ENCODE data around the gene BRPF1. TPM values are rescaled to one million over a fixed set of nuclear protein-coding genes. Genes with fewer than 3 reads are reported as not detected.

The BRPF1 gene
- total RNA-seq, 1 experiment from 2014 or later: 23.6 TPM

DNA sequence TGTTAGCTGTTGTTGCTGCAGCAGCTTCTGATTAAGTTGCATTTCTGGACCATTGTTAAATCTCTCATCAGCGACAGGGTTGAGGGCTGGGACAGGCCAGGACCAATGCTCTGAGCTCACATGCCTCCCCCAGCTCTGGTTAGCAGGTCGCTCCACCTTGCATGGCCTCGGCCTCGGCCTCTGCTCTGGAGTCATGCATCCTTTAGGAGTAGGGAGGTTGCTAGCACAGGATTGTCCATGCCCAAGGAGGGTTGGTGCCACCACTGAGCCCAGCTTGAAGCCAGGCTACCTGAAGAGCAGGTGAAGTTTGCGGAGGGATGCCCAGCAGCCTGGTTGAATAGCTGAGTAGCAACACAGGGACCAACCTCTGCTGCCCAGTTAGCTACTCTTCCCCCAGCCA is 39.1 kb upstream of the BRPF1 start:
- H3K27me3 ChIP-seq (ENCODE audit: insufficient read depth, low read length): no peaks in the 10 kb centered on the region
- no peak overlapping the region for H3K27ac ChIP-seq (ENCODE audit: low read depth, low read length)
- H3K79me2 ChIP-seq (ENCODE audit: insufficient read depth, low read length): no peaks in the 10 kb centered on the region
- H3K4me1 ChIP-seq (ENCODE audit: control insufficient read depth in 1 of 2, insufficient read depth in 2 of 2, low read length in 2 of 2): no peaks in the 10 kb centered on the region
- ChIA-PET POLR2A (no interaction called here), RAD21 (ENCODE audit: low non-redundant PET in 1 of 2, low total read pairs in 2 of 2, uncharacterized antibody in 2 of 2, unreplicated experiment in 2 of 2) (no interaction called here), CTCF (no interaction called here)
- no peak for TF ChIP-seq SRF (IDR thresholded peaks at IDR 0.05; ENCODE audit: low read depth)
- no peak for TF ChIP-seq EZH2 (IDR thresholded peaks at IDR 0.05)
- TF ChIP-seq, protein P1, sequence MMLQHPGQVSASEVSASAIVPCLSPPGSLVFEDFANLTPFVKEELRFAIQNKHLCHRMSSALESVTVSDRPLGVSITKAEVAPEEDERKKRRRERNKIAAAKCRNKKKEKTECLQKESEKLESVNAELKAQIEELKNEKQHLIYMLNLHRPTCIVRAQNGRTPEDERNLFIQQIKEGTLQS (IDR thresholded peaks at IDR 0.05): no peak
- TF ChIP-seq REST (IDR thresholded peaks at IDR 0.05; ENCODE audit: low read depth): no peak
- TF ChIP-seq SIN3A (IDR thresholded peaks at IDR 0.05; ENCODE audit: low read depth): no peak
- TF ChIP-seq CBX3 (IDR thresholded peaks at IDR 0.05; ENCODE audit: low read depth): no peak
- TF ChIP-seq POLR2AphosphoS5 (IDR thresholded peaks at IDR 0.05; ENCODE audit: low read depth, low read length): no peak
- peaks cover 5 to 8% of the 10 kb centered on the region in 2 experiments; a peak in 2 of 4 replicates for H3K36me3 ChIP-seq (ENCODE audit: control insufficient read depth in 1 of 2, insufficient read depth in 2 of 2, low read length in 2 of 2)
- no peaks in the 10 kb centered on the region for H4K20me1 ChIP-seq (ENCODE audit: insufficient read depth)
- no TSS peak for BruUV-seq (replicated peaks)
- H3K4me3 ChIP-seq (replicated peaks in 1 of 2; ENCODE audit: low read depth in 1 of 2, low read length in 2 of 2): no peak overlapping the region
- no peak for DNase-seq (ENCODE audit: low read depth, low spot score)
- no peak overlapping the region for H3K9ac ChIP-seq (ENCODE audit: low read length)
- no peak overlapping the region for H2AFZ ChIP-seq (ENCODE audit: low read depth, low read length, poor library complexity, severe bottlenecking)
- no peak overlapping the region for H3K4me2 ChIP-seq (ENCODE audit: low read length)
- ATAC-seq: no peak
- H3K9me3 ChIP-seq (ENCODE audit: control insufficient read depth in 1 of 2, insufficient read depth in 1 of 2, low read depth in 1 of 2, low read length in 2 of 2): no peaks in the 10 kb centered on the region
- intact Hi-C loops (cut with micrococcal nuclease): no loop called here
- H3K9me2 ChIP-seq (ENCODE audit: insufficient read depth): no peaks in the 10 kb centered on the region

GRCh38 chr3:9695345-9695744 is 36.2 kb upstream of the BRPF1 start:
- CTCF ChIA-PET: no interaction called here
- no peak for TF ChIP-seq ELF1 (IDR thresholded peaks at IDR 0.05; ENCODE audit: borderline replicate concordance, low read depth)
- TF ChIP-seq ZFX (IDR thresholded peaks at IDR 0.05): no peak
- TF ChIP-seq EZH2phosphoT487 (IDR thresholded peaks at IDR 0.05; ENCODE audit: borderline replicate concordance): no peak
- no peak for TF ChIP-seq EZH2 (IDR thresholded peaks at IDR 0.05)
- TF ChIP-seq EGR1 (IDR thresholded peaks at IDR 0.05; ENCODE audit: low read depth): no peak
- no peak for TF ChIP-seq ZBTB33 (IDR thresholded peaks at IDR 0.05; ENCODE audit: extremely low read depth, insufficient replicate concordance, low read length)
- TF ChIP-seq, protein P2, sequence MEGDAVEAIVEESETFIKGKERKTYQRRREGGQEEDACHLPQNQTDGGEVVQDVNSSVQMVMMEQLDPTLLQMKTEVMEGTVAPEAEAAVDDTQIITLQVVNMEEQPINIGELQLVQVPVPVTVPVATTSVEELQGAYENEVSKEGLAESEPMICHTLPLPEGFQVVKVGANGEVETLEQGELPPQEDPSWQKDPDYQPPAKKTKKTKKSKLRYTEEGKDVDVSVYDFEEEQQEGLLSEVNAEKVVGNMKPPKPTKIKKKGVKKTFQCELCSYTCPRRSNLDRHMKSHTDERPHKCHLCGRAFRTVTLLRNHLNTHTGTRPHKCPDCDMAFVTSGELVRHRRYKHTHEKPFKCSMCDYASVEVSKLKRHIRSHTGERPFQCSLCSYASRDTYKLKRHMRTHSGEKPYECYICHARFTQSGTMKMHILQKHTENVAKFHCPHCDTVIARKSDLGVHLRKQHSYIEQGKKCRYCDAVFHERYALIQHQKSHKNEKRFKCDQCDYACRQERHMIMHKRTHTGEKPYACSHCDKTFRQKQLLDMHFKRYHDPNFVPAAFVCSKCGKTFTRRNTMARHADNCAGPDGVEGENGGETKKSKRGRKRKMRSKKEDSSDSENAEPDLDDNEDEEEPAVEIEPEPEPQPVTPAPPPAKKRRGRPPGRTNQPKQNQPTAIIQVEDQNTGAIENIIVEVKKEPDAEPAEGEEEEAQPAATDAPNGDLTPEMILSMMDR (IDR thresholded peaks at IDR 0.05 in 2 of 3, conservative IDR thresholded peaks at IDR 0.05 in 1 of 3; ENCODE audit: borderline replicate concordance in 1 of 3, insufficient read depth in 1 of 3, low read depth in 2 of 3, low read length in 2 of 3): no peak
- no peak for TF ChIP-seq SP1 (IDR thresholded peaks at IDR 0.05; ENCODE audit: low read depth)
- no peak for TF ChIP-seq JUND (IDR thresholded peaks at IDR 0.05)

More at GRCh38 chr3:9695345-9695744, 36.2 kb upstream of the BRPF1 start:
- Histone ChIP-seq H3K9me3 (ENCODE audit: control insufficient read depth in 1 of 2, insufficient read depth in 1 of 2, low read depth in 1 of 2, low read length in 2 of 2) (no peaks in the 10 kb centered on the region), H3K9me2 (ENCODE audit: insufficient read depth) (no peaks in the 10 kb centered on the region), H3K4me1 (ENCODE audit: control insufficient read depth in 1 of 2, insufficient read depth in 2 of 2, low read length in 2 of 2) (no peaks in the 10 kb centered on the region), H3K4me3 (replicated peaks in 1 of 2; ENCODE audit: low read depth in 1 of 2, low read length in 2 of 2) (no peak overlapping the region), H3K36me3 (ENCODE audit: control insufficient read depth in 1 of 2, insufficient read depth in 2 of 2, low read length in 2 of 2) (no peaks in the 10 kb centered on the region; a peak in 1 of 4 replicates), H4K20me1 (ENCODE audit: insufficient read depth) (no peaks in the 10 kb centered on the region), H3K27ac (ENCODE audit: low read depth, low read length) (no peak overlapping the region), H3K4me2 (ENCODE audit: low read length) (no peak overlapping the region), H3K79me2 (ENCODE audit: insufficient read depth, low read length) (no peaks in the 10 kb centered on the region), H2AFZ (ENCODE audit: low read depth, low read length, poor library complexity, severe bottlenecking) (no peak overlapping the region), H3K27me3 (ENCODE audit: insufficient read depth, low read length) (no peaks in the 10 kb centered on the region), H3K9ac (ENCODE audit: low read length) (no peak overlapping the region)
- intact Hi-C loops (cut with micrococcal nuclease): no loop called here
- POLR2A ChIA-PET: interaction anchor here (0.6 kb wide), 1 partner anchor 86 kb away, joined by 4 read pairs; no protein-coding TSS in a partner anchor
- DNase-seq (ENCODE audit: low read depth, low spot score): no peak
- BruUV-seq (replicated peaks): no TSS peak
- ATAC-seq: no peak
- RAD21 ChIA-PET (ENCODE audit: low non-redundant PET in 1 of 2, low total read pairs in 2 of 2, uncharacterized antibody in 2 of 2, unreplicated experiment in 2 of 2): no interaction called here
